HPDE6-E6E7 (cell line): ENCODE measurements around the gene SLC9A4.

Experiments used
- DNase-seq: peaks from one replicate; pipeline ENCODE4 v3.0.0; 2011; ENCODE audit warnings: missing footprints; ENCODE audit errors: extremely low spot score

SLC9A4 gene

DNA sequence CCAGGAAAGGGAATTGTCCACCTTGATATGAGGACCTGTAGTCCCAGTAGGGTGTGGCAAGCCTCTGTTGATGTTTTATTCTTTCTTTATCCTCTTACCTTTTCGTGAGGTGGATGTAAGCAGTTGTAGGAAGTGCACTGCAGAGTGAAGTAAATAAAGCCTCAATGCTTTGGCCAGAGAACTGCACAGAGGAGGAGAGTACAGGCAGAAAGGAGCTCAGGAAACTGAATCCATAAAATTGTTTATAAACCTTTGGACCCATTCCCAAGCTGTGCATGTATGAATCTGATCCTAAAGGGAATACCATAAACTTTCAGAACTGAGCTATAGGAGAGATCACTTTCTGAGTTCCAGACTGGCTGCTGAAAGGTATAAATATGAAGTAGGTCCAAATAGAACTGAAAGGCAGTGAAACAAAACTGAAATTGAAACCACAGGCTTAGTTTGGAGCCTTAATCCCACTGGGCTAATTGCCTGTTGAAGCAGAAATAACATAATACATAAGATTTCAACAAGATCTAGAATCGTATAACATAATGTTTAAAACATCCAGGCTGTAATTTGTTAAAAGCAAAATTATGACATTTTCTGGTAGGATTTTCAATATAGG is 17.9 kb upstream of the SLC9A4 start:
- DNase-seq, result no peak

DNA sequence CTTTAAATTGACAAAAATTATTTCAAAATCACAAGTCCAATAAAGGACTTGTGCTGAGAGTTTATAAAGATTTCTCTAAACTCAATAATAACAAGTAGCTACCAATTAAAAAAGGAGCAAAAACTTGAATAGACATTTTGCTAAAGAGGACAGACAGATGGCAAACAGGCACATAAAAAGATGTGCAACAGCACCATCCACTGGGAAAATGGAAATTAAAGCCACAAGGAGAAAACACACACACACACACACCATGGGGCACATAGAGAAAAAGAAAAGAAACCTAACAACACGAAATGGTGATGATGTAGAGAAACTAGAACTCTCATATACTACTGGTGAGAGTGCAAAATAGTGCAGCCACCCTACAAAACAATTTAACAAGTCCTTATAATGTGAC is 12.6 kb upstream of the SLC9A4 start:
- DNase-seq, result no peak

DNA sequence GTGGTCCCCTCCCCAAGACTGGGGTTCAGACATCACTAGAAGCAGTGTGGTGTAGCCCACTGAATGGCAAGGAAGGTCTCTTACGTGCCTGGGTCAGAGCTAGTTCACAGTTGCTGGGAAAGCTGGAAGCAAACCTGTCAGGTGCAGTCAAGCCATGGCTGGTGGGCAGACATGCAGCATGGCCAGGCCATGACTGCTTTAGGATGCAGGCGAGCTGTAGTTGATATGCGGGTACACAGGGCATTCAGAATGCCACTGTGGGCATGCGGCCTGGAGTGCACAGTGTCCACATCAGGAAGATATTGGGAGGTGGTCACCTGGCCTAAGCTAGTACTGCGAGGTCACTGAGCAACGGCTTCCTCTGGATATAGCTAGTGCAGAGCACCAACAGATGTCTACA is 11.8 kb upstream of the SLC9A4 start:
- DNase-seq, result no peak

- no peak for DNase-seq
Observed at GRCh38 chr2:102463160-102463559, 9.9 kb upstream of the SLC9A4 start.

DNA sequence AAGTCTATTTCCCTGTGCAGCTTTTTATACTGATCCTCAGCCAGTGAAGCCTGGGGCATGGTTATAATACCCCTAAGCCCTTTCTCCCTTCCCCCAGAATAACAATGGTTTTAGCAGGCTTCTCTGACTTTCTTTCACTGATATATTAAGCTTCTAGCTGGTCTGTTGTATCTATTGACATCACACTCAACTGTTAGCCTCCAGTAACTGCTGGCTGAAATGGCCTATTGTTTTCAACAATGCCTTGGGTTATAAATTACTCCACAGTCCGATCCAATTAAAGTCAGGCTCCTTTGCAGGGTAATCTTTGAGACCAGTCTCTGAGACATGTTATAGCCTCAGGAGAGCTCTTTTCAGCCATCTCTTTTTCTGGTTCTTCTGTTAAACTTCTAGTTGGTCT is 2.9 kb upstream of the SLC9A4 start:
- no peak for DNase-seq

DNA sequence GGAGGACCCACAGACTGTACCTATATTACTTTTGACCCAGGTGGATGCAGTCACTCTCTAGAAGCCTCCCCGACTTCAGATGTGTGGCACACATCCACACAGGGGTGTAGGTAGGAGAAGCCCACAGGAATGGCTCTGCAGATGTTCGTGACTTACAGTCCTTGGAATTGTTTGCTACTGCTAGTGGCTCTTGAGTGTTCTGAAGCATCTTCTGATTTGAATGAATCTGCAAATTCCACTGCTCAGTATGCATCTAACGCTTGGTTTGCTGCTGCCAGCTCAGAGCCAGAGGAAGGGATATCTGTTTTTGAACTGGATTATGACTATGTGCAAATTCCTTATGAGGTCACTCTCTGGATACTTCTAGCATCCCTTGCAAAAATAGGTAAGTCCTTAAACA is 605 bp downstream of the SLC9A4 start:
- DNase-seq, result no peak

GRCh38 chr2:102474785-102475184 is 1.8 kb downstream of the SLC9A4 start:
- no peak for DNase-seq

DNA sequence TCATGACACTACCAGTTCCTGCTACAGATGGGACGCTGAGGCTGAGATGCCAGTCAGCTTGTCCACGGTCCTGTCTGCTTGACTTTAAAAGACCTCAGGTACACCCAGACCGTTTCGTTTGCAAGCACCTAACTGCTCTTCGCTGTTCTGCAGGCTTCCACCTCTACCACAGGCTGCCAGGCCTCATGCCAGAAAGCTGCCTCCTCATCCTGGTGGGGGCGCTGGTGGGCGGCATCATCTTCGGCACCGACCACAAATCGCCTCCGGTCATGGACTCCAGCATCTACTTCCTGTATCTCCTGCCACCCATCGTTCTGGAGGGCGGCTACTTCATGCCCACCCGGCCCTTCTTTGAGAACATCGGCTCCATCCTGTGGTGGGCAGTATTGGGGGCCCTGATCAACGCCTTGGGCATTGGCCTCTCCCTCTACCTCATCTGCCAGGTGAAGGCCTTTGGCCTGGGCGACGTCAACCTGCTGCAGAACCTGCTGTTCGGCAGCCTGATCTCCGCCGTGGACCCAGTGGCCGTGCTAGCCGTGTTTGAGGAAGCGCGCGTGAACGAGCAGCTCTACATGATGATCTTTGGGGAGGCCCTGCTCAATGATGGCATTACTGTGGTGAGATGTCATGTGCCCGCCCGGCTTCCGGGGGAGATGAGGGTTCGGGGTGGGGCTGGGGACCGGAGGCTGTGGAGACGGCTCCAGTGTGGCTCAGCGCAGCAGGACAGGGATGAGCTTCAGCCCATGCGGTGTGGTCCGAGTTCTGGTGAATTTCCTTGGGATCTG is 5.9 kb downstream of the SLC9A4 start:
- no peak for DNase-seq

DNA sequence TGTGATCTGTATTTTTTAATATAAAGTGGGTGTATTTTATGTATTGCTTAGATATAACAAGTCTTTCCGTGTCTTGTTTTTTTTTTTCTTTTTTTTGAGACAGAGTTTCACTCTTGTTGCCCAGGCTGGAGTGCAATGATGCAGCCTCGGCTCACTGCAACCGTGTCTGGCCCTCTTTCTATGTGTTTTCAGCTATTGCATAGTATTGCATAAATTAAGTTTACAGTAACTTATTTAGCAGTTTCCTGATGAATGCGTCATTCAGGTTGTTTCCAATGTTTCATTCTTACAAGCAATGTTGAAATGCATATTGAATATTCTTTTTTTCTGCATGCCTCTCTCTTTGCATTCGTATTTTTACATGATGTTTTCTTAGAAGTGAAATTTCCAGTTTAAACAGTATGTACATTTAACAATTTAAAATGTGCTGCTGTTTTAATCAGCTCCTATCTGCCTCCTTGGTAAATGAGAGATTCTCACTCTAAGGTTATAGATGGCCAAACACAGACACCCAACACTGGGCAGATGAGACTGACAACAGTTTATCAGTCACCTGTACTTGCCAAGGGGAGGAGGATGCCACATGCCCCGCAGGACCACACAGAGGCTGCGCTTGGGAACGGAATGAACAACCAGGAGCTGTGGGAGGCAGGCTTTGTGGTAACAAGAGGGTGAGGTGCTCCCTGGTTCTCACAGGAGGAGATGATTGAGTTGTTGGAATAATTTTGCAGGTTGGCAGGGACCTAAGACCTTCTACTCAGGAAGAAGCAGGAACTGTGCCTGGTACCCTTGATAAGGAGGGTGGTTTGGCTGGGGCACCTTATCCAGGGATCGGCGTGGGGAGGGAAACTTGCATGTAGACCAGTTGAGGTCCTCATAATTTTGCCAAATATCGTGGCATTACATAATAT is 7.5 kb downstream of the SLC9A4 start:
- no peak for DNase-seq

DNA sequence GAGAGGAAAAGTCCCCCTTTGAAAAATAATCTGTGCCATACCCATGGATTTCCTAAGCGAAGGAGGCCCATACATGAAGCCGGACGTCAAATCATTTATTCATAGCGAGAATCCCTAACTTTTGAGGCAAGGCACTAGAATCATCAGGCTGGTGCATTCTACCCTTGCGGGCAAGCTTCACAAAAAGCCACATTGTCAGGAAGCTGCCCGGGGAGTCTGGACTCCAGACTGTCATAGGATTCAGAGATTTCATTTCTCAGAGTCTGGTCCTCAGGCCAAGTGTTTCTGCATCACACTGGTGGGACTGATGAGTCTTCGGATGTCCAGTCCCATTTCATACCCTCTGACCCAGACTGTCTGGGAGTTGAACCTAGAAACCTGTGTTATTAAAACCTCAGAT is 8.9 kb downstream of the SLC9A4 start:
- DNase-seq, result no peak

DNA sequence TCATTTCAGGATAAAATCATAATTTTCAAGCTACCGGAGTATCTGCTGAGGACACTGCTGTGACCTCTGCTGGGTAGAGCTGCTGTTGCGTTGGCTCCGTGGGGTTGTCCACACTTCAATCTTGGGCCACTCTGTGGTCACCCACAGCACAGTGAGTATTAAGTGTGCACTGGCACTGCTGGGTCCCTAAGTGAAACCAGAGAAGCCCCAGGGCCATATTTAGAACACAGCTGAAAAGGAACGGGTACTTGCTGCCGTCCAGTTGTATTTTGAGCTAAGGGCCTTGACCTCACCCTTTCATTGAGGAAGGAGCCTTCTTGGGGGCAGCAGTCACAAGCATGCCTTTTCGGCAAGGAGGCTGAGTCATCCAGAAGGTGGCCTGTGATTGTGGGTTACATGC is 10.1 kb downstream of the SLC9A4 start:
- no peak for DNase-seq

DNA sequence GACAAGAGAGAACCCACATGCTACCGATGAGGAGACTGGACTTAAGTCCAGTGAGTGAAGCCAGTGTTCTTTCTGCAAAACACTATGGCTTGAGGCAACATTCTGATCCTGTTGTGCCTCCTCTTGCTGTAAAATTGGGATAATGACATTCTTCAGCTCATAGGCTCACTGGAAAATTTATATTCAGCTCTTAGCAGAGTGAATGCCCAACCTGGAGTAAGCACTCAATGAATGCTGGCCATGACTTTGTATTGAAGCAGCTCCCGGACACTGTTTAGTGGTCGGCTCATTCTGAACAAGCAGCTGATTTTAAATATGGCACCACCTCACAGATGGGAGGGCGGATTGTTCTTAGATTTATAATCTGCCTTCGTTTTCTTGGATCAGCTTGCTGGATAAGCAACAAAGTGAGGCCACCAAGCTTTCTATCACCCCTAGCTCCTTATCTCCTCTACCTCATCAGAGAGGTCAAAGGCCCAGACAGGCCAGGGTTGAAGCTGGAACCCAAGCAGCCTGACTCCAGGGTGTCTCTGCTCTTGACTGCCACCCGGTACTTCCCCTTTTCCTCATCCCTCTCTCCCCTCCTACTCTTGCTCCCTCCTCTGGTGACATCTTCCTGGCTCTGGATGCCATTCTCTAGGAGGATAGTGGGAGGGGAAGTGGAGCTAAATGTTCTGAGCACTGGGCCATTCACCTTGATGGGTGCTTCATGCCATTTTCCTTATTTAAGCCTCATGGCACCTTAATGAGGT is 11.5 kb downstream of the SLC9A4 start:
- no peak for DNase-seq

- no peak for DNase-seq
Observed at GRCh38 chr2:102485147-102485785, 12.2 kb downstream of the SLC9A4 start.

DNA sequence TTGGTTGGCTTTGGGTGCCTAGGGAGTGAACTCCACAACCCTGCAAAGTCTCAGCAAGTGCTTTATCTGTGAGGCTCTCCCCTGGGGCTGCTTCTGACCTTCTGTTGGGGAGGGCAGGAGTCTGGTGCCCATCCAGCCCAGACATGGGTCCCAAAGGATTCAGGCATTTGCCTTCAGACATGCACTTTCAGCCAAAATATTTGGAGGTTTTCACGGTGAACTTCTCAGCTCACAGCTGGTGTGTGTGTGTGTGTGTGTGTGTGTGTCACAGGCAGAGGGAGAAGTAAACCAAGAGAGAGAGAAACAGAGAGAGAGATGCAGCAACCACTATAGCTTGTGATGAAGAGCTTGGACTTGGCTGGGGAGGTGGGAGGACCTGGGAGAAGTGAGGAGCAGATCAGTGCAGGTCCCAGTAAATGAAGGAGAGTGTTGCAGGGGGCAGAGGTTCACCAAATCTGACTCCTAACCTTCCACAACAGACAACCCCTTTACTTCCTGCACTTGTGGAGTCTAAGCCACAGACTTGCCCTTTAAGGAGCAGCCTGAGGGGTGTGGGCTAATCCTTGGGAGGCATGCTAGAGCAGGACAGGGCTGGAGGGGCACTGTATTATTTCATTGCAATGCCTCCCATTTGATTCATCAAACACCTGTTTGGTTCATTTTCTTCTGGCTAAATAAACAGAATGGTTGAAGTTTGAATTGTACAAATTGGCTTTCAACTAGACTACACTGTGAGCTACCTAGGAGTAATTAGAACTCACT is 14.1 kb downstream of the SLC9A4 start:
- DNase-seq, result no peak

DNA sequence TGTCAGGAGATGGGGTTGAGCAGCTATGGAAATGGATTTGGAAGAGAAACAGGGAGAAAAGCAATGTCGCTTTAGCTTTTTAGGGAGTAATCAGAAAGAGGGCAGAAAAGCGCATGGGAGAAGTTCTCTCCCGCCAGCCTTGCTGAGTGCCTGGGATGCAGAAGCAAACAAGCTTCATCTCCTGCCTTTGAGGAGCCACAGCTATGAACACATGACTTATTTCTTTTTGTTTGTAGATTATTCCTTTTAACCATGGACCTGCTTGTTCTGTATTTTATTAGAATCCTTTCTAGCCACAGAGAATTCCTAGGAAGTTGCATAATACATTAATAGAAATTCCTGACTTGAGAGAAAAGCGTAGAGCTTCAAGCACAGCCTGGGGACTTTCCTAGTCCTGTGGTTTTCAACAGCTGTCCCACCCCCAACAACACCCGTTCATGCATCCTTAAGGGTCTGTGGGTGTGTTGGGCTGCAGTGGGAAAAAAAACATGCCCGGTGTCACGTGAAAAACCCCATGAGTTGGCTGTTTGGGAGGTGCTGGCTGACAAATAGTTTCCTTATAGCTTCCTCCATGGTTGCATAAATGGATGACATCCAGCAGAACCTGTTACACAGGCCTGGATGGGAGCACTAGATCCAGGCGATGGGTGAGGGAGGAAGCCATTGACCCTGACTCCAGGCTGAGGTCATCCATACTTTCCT is 14.9 kb downstream of the SLC9A4 start:
- peak; percentile 81 for DNase-seq

- DNase-seq, result no peak
Observed at GRCh38 chr2:102489646-102490045, 16.6 kb downstream of the SLC9A4 start.

DNA sequence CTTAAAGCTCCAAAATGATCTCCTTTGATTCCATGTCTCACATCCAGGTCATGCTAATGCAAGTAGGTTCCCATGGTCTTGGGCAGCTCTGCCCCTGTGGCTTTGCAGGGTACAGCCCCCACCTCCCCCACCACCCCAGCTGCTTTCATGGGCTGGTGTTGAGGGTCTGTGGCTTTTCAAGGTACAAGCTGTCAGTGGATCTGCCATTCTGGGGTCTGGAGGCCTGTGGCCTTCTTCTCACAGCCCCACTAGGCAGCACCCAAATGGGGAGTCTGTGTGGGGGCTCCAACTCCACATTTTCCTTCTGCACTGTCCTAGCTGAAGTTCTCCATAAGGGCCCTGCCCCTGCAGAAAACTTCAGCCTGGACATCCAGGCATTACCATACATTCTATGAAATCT is 19.0 kb downstream of the SLC9A4 start:
- no peak for DNase-seq

GRCh38 chr2:102494570-102494969 is 21.5 kb downstream of the SLC9A4 start:
- no peak for DNase-seq

DNA sequence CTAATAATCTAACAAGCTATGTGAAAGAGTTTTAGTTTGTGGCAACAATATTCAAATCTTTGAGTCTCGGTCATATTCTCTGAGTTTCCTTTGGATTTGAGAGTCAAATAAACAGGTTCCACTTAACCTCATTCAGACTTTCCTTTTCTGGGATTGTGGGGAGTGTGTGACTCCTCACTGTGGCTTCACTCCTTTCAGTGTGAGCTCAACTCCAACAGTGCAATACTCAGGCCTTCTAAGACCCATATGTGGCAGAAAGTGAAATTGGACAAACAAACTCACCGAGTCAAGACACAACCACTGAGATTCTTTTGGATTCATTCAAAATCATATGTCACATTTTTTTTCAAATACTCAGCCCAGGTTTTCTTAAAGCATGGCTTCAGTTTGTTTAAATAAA is 25.4 kb downstream of the SLC9A4 start:
- no peak for DNase-seq

GRCh38 chr2:102499558-102499957 is 26.5 kb downstream of the SLC9A4 start:
- DNase-seq, result no peak
